ENCODE results near the gene SERPINB7. TPM values are rescaled to one million over a fixed set of nuclear protein-coding genes. Genes with fewer than 3 reads are reported as not detected.

SERPINB7 gene
- total and polyA plus RNA-seq, 2 of the 8 experiments (the other 6 are each of a cell fraction or from before 2014, with no cell fraction given) = not detected

DNA sequence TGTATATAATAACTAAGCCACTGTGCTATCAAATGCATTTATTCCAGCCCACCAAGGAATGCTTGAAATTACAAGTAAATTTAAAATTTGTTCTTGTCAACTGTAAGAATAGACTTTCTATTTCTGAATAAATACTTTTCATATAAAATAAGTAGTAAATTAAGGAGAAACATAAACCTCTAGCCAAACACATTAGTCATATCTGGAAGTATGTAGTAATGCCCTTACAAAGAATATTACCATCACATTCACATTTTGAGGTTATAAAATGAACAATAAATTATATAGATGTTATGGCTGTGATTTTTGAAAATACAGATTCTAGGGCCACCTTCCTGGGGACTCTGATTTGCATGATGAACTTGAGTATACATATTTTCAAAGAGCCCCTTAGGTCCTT lies 54.7 kb downstream of the SERPINB7 start (continued):
- TF ChIP-seq, protein P1, sequence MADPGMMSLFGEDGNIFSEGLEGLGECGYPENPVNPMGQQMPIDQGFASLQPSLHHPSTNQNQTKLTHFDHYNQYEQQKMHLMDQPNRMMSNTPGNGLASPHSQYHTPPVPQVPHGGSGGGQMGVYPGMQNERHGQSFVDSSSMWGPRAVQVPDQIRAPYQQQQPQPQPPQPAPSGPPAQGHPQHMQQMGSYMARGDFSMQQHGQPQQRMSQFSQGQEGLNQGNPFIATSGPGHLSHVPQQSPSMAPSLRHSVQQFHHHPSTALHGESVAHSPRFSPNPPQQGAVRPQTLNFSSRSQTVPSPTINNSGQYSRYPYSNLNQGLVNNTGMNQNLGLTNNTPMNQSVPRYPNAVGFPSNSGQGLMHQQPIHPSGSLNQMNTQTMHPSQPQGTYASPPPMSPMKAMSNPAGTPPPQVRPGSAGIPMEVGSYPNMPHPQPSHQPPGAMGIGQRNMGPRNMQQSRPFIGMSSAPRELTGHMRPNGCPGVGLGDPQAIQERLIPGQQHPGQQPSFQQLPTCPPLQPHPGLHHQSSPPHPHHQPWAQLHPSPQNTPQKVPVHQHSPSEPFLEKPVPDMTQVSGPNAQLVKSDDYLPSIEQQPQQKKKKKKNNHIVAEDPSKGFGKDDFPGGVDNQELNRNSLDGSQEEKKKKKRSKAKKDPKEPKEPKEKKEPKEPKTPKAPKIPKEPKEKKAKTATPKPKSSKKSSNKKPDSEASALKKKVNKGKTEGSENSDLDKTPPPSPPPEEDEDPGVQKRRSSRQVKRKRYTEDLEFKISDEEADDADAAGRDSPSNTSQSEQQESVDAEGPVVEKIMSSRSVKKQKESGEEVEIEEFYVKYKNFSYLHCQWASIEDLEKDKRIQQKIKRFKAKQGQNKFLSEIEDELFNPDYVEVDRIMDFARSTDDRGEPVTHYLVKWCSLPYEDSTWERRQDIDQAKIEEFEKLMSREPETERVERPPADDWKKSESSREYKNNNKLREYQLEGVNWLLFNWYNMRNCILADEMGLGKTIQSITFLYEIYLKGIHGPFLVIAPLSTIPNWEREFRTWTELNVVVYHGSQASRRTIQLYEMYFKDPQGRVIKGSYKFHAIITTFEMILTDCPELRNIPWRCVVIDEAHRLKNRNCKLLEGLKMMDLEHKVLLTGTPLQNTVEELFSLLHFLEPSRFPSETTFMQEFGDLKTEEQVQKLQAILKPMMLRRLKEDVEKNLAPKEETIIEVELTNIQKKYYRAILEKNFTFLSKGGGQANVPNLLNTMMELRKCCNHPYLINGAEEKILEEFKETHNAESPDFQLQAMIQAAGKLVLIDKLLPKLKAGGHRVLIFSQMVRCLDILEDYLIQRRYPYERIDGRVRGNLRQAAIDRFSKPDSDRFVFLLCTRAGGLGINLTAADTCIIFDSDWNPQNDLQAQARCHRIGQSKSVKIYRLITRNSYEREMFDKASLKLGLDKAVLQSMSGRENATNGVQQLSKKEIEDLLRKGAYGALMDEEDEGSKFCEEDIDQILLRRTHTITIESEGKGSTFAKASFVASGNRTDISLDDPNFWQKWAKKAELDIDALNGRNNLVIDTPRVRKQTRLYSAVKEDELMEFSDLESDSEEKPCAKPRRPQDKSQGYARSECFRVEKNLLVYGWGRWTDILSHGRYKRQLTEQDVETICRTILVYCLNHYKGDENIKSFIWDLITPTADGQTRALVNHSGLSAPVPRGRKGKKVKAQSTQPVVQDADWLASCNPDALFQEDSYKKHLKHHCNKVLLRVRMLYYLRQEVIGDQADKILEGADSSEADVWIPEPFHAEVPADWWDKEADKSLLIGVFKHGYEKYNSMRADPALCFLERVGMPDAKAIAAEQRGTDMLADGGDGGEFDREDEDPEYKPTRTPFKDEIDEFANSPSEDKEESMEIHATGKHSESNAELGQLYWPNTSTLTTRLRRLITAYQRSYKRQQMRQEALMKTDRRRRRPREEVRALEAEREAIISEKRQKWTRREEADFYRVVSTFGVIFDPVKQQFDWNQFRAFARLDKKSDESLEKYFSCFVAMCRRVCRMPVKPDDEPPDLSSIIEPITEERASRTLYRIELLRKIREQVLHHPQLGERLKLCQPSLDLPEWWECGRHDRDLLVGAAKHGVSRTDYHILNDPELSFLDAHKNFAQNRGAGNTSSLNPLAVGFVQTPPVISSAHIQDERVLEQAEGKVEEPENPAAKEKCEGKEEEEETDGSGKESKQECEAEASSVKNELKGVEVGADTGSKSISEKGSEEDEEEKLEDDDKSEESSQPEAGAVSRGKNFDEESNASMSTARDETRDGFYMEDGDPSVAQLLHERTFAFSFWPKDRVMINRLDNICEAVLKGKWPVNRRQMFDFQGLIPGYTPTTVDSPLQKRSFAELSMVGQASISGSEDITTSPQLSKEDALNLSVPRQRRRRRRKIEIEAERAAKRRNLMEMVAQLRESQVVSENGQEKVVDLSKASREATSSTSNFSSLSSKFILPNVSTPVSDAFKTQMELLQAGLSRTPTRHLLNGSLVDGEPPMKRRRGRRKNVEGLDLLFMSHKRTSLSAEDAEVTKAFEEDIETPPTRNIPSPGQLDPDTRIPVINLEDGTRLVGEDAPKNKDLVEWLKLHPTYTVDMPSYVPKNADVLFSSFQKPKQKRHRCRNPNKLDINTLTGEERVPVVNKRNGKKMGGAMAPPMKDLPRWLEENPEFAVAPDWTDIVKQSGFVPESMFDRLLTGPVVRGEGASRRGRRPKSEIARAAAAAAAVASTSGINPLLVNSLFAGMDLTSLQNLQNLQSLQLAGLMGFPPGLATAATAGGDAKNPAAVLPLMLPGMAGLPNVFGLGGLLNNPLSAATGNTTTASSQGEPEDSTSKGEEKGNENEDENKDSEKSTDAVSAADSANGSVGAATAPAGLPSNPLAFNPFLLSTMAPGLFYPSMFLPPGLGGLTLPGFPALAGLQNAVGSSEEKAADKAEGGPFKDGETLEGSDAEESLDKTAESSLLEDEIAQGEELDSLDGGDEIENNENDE (IDR thresholded peaks at IDR 0.05; ENCODE audit: insufficient replicate concordance, low read length) = no peak
- TF ChIP-seq SAP30 (IDR thresholded peaks at IDR 0.05; ENCODE audit: insufficient read depth, insufficient replicate concordance, low read length) (no peak), SIX5 (IDR thresholded peaks at IDR 0.05; ENCODE audit: low read depth, low read length) (no peak), KDM4A (IDR thresholded peaks at IDR 0.05; ENCODE audit: low read depth, low read length, severe bottlenecking) (no peak), CTBP2 (IDR thresholded peaks at IDR 0.05; ENCODE audit: borderline replicate concordance, insufficient read depth, insufficient read length, low read length) (no peak), CEBPB (IDR thresholded peaks at IDR 0.05; ENCODE audit: low read depth, low read length) (no peak), RAD21 (IDR thresholded peaks at IDR 0.05 in 1 of 2, conservative IDR thresholded peaks at IDR 0.05 in 1 of 2; ENCODE audit: low read depth in 2 of 2, low read length in 2 of 2) (no peak)

All from H1 (cell line).